ENCODE measurements around the gene FCGR1A.
A peak's percentile ranks its signal among the peaks of the same experiment; 100 is the strongest.
"Not testable (repeated sequence)": the region's sequence is repeated elsewhere in the genome, so short reads cannot be mapped to it uniquely, and the experiment has no call there.

The FCGR1A gene

GRCh38 chr1:149811514-149811889 lies 29.0 kb downstream of the FCGR1A start:
- peak overlapping the region; percentile 85 for H3K27ac ChIP-seq
- CTCF ChIA-PET; DNase-seq (ENCODE audit: low spot score); POLR2A ChIA-PET (ENCODE audit: low non-redundant PET): not testable (repeated sequence)

- DNase-seq (ENCODE audit: low spot score): peak; percentile 44
- POLR2A ChIA-PET (ENCODE audit: low non-redundant PET); CTCF ChIA-PET: not testable (repeated sequence)
- H3K27ac ChIP-seq: peak overlapping the region; percentile 91
Measured at GRCh38 chr1:149811890-149812829, 29.7 kb downstream of the FCGR1A start.

GRCh38 chr1:149812893-149813801 lies 30.7 kb downstream of the FCGR1A start:
- H3K27ac ChIP-seq: peak overlapping the region; percentile 91
- POLR2A ChIA-PET (ENCODE audit: low non-redundant PET); DNase-seq (ENCODE audit: low spot score); CTCF ChIA-PET: not testable (repeated sequence)

- CTCF ChIA-PET; H3K27ac ChIP-seq; POLR2A ChIA-PET (ENCODE audit: low non-redundant PET); DNase-seq (ENCODE audit: low spot score): not testable (repeated sequence)
Measured at GRCh38 chr1:149820387-149820786, 37.9 kb downstream of the FCGR1A start.

GRCh38 chr1:149826555-149826954 lies 44.1 kb downstream of the FCGR1A start:
- POLR2A ChIA-PET (ENCODE audit: low non-redundant PET); CTCF ChIA-PET; H3K27ac ChIP-seq; DNase-seq (ENCODE audit: low spot score): not testable (repeated sequence)

- CTCF ChIA-PET; POLR2A ChIA-PET (ENCODE audit: low non-redundant PET); DNase-seq (ENCODE audit: low spot score); H3K27ac ChIP-seq: not testable (repeated sequence)
Measured at GRCh38 chr1:149831764-149832315, 49.3 kb downstream of the FCGR1A start.

- H3K27ac ChIP-seq; POLR2A ChIA-PET (ENCODE audit: low non-redundant PET); CTCF ChIA-PET; DNase-seq (ENCODE audit: low spot score): not testable (repeated sequence)
Measured at GRCh38 chr1:149832316-149833126, 50.0 kb downstream of the FCGR1A start.

- DNase-seq (ENCODE audit: low spot score); POLR2A ChIA-PET (ENCODE audit: low non-redundant PET); CTCF ChIA-PET; H3K27ac ChIP-seq: not testable (repeated sequence)
Measured at GRCh38 chr1:149833144-149833543, 50.6 kb downstream of the FCGR1A start.

GRCh38 chr1:149841149-149841548 lies 58.7 kb downstream of the FCGR1A start:
- DNase-seq (ENCODE audit: low spot score); CTCF ChIA-PET; POLR2A ChIA-PET (ENCODE audit: low non-redundant PET); H3K27ac ChIP-seq: not testable (repeated sequence)

Data from RWPE1 (cell line).